Esophagus muscularis mucosa (tissue), 3 donors: Measurements from ENCODE around the gene MAGI2.

Experiments used
- CTCF ChIP-seq, 3 experiments: fragments of 200-600 bp in 2 of 3; fragments of 450-650 bp in 1 of 3; sonication (generic) in 2 of 3; IDR thresholded peaks; one replicate each; pipeline ENCODE4 v1.5.1; 2017 to 2019; ENCODE audit warnings: antibody characterized with exemption in 3 of 3, mild to moderate bottlenecking in 2 of 3, moderate library complexity in 1 of 3
- POLR2A ChIP-seq: fragments of 450-650 bp; IDR thresholded peaks from one replicate; pipeline ENCODE4 v1.6.1; 2017; ENCODE audit warnings: antibody characterized with exemption, moderate library complexity, mild to moderate bottlenecking, low read depth

DNA sequence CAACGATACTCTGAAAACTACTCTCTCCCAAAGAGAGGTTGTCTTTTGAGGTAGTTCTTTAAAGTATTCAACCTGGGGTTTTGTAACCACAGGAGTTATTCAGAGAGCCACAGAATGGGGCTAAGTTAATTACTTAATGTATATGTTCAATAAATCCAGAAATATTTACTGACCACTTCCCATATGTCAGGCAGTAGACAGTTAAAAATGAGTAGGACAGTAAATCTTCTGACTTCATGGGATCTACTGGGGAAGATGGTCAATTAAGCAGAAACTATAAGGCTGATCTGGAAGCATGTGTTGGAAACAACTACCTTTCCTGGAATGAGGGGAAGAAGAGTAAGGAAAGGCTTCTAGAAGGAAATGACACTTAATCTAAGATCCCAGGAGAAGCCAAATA lies 167.7 kb downstream of the MAGI2 start:
- TF ChIP-seq POLR2A, result no peak
- no peak for TF ChIP-seq CTCF (IDR thresholded peaks at IDR 0.05)
